Parathyroid adenoma (tissue), 2 donors: Measurements from ENCODE around the gene TMEM217.

ENCODE experiments used
- H2AFZ ChIP-seq: fragments of 300-600 bp; sonication (generic); one replicate; pipeline ENCODE4 v1.7.0; 2017; ENCODE audit warnings: antibody characterized with exemption, mild to moderate bottlenecking
- H3K27ac ChIP-seq: fragments of 300-600 bp; sonication (generic); one replicate; pipeline ENCODE4 v1.7.0; 2017
- H3K27me3 ChIP-seq: fragments of 300-600 bp; sonication (generic); one replicate; pipeline ENCODE4 v1.7.0; 2017; ENCODE audit warnings: low read length; ENCODE audit not compliant: control insufficient read depth, insufficient read depth
- H3K36me3 ChIP-seq: fragments of 300-600 bp; sonication (generic); one replicate; pipeline ENCODE4 v1.7.0; 2017; ENCODE audit warnings: low read length; ENCODE audit not compliant: control insufficient read depth, insufficient read depth
- H3K4me1 ChIP-seq: fragments of 300-600 bp; sonication (generic); one replicate; pipeline ENCODE4 v1.7.0; 2017; ENCODE audit warnings: control low read depth
- H3K4me2 ChIP-seq: fragments of 300-600 bp; sonication (generic); one replicate; pipeline ENCODE4 v1.7.0; 2017; ENCODE audit warnings: low read length
- H3K4me3 ChIP-seq: fragments of 300-600 bp; sonication (generic); one replicate; pipeline ENCODE4 v1.7.0; 2017; ENCODE audit warnings: low read depth, low read length
- H3K79me2 ChIP-seq: fragments of 300-600 bp; sonication (generic); one replicate; pipeline ENCODE4 v1.7.0; 2017; ENCODE audit warnings: control low read depth
- H3K9ac ChIP-seq: fragments of 300-600 bp; sonication (generic); one replicate; pipeline ENCODE4 v1.7.0; 2017; ENCODE audit warnings: mild to moderate bottlenecking
- H3K9me3 ChIP-seq: fragments of 300-600 bp; sonication (generic); one replicate; pipeline ENCODE4 v1.7.0; 2017; ENCODE audit warnings: low read length; ENCODE audit not compliant: control insufficient read depth
- TF ChIP-seq, protein P1 (sequence below): fragments of 300-600 bp; sonication (generic); IDR thresholded peaks from one replicate; pipeline ENCODE4 v1.7.0; 2017; ENCODE audit warnings: antibody characterized with exemption, mild to moderate bottlenecking
- donor health status: primary hyperparathyroidism.

Gene TMEM217

DNA sequence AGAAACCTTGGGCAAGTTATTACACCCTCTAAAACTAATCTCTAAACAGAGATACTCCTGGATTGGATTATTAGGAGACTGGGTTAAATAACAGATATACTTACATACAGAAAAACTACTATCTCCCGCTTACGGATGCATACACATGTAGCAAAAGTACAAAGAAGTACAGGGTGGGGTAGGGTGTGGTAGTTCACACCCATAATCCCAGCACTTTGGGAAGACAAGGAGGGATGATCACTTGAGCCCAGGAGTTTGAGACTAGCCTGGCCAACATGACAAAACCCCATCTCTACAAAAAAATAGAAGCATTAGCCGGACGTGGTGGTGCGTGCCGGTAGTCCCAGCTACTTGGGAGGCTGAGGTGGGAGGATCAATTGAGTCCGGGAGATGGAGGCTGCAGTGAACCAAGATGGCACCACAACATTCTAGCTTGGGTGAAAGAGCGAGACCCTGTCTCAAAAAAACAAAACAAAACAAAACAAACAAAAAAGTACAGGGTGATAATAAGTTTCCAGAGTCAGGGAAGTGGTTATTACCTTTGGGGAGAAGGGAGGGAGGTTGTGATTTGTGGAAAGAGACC, 79.9 kb downstream of the TMEM217 start:
- no peaks in the 10 kb centered on the region for H3K9me3 ChIP-seq

DNA sequence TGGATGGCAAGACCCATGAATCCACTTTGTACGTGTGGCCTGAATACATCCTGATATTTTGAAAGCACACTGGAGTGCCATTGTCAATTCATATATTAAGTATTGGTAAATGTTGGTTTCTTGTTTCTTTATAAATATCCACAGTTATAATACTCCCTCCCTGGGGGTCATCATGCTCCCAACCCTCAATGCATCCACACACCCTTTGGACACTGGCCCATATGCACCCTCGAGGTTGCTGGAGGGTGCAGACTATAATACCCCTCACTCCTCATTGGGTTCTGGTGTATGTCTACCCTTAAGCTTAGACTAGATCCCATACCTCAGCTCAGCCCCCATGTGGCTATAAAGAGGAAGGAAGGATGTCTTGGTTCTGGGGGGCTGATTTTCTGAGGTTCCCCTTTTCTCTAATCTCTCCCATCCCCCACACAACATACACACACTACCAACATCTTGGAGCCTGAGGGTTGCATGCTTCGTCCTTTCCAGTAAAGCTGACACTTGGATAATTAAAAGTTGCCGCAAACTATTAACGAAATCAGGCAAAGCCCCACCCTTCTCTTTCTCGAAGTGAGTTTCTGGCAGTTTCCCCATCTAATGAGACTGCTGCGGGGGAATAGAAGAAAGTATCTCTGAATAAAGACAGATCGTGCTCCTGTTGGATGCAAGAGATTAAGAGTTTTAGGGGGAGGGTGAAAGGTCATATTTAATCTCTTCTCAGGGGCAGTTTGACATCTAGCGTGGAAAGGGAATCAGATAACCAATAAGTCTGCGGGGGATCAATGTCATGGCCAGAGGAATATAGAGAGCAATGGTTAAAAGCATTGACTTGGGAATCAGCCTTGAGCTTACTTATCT, 80.6 kb downstream of the TMEM217 start:
- H3K79me2 ChIP-seq = no peaks in the 10 kb centered on the region
- H3K36me3 ChIP-seq = no peaks in the 10 kb centered on the region
- H3K27ac ChIP-seq = no peak overlapping the region
- H3K4me1 ChIP-seq = peaks cover 3% of the 10 kb centered on the region
- no peak overlapping the region for H3K9ac ChIP-seq
- H3K9me3 ChIP-seq = no peaks in the 10 kb centered on the region
- TF ChIP-seq, protein P1, sequence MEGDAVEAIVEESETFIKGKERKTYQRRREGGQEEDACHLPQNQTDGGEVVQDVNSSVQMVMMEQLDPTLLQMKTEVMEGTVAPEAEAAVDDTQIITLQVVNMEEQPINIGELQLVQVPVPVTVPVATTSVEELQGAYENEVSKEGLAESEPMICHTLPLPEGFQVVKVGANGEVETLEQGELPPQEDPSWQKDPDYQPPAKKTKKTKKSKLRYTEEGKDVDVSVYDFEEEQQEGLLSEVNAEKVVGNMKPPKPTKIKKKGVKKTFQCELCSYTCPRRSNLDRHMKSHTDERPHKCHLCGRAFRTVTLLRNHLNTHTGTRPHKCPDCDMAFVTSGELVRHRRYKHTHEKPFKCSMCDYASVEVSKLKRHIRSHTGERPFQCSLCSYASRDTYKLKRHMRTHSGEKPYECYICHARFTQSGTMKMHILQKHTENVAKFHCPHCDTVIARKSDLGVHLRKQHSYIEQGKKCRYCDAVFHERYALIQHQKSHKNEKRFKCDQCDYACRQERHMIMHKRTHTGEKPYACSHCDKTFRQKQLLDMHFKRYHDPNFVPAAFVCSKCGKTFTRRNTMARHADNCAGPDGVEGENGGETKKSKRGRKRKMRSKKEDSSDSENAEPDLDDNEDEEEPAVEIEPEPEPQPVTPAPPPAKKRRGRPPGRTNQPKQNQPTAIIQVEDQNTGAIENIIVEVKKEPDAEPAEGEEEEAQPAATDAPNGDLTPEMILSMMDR = no peak
- H3K4me2 ChIP-seq = no peak overlapping the region
- H3K4me3 ChIP-seq = no peak overlapping the region
- H2AFZ ChIP-seq = no peak overlapping the region
- H3K27me3 ChIP-seq = no peaks in the 10 kb centered on the region

More for the DNA sequence above, 79.9 kb downstream of the TMEM217 start:
- Histone ChIP-seq H3K27ac (no peak overlapping the region), H3K79me2 (no peaks in the 10 kb centered on the region), H3K9ac (no peak overlapping the region), H3K4me3 (no peak overlapping the region), H3K4me2 (no peak overlapping the region), H2AFZ (no peak overlapping the region), H3K4me1 (no peaks in the 10 kb centered on the region), H3K27me3 (no peaks in the 10 kb centered on the region), H3K36me3 (no peaks in the 10 kb centered on the region)
- TF ChIP-seq, protein P1 = no peak

DNA sequence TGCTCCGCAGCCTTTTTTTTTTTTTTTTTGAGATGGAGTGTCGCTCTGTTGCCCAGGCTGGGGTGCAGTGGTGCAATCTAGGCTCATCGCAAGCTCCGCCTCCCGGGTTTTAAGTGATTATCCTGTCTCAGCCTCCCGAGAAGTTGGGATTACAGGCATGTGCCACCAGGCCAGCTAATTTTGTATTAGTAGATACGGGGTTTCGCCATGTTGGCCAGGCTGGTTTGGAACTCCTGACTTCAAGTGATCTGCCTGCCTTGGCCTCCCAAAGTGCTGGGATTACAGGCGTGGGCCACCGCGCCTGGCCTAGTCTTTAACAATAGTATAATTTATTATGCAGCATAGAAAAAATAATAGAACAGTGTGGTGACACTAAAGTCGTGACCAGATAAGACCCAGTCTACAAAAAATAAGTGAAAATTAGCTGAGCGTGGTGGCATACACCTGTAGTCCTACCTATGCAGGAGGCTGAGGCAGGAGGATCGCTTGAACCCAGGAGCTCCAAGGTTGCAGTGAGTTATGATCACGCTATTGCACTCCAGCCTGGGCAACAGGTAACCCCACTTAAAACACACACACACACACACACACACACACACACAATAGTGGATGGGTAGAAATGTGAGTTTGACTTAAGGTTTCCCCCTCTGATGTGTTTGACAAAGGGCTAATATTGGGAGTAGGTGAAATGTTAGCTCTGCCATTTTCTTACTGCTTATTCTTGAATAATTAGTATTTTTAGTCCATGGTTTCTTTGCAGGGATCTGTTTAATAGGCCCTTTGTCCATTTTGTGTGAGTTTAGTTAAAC, 81.5 kb downstream of the TMEM217 start:
- Histone ChIP-seq H3K9me3 (no peaks in the 10 kb centered on the region), H2AFZ (no peak overlapping the region), H3K4me2 (no peak overlapping the region), H3K36me3 (no peaks in the 10 kb centered on the region), H3K4me1 (peaks cover 5% of the 10 kb centered on the region), H3K9ac (no peak overlapping the region), H3K27ac (no peak overlapping the region), H3K4me3 (no peak overlapping the region), H3K79me2 (no peaks in the 10 kb centered on the region), H3K27me3 (no peaks in the 10 kb centered on the region)
- TF ChIP-seq, protein P1 = no peak

GRCh38 chr6:37175332-37176267, 82.3 kb downstream of the TMEM217 start:
- TF ChIP-seq, protein P1 = no peak
- no peak overlapping the region for H3K9ac ChIP-seq

More at GRCh38 chr6:37175332-37176267, 82.3 kb downstream of the TMEM217 start:
- Histone ChIP-seq H3K36me3 (no peaks in the 10 kb centered on the region), H3K4me1 (peaks cover 5% of the 10 kb centered on the region), H3K27ac (no peak overlapping the region), H3K9me3 (no peaks in the 10 kb centered on the region), H3K4me3 (no peak overlapping the region), H3K4me2 (no peak overlapping the region), H3K79me2 (no peaks in the 10 kb centered on the region), H3K27me3 (no peaks in the 10 kb centered on the region), H2AFZ (no peak overlapping the region)
